SHP77 (cell line): Measurements from ENCODE around the gene ZBP1.

Source experiments
- DNase-seq, 2 experiments: peaks; one replicate each; lab custom pipeline; 2025; lab: John Stamatoyannopoulos, UW

The ZBP1 gene

GRCh38 chr20:57618091-57618763, 2.0 kb downstream of the ZBP1 start:
- no peak for DNase-seq

DNA sequence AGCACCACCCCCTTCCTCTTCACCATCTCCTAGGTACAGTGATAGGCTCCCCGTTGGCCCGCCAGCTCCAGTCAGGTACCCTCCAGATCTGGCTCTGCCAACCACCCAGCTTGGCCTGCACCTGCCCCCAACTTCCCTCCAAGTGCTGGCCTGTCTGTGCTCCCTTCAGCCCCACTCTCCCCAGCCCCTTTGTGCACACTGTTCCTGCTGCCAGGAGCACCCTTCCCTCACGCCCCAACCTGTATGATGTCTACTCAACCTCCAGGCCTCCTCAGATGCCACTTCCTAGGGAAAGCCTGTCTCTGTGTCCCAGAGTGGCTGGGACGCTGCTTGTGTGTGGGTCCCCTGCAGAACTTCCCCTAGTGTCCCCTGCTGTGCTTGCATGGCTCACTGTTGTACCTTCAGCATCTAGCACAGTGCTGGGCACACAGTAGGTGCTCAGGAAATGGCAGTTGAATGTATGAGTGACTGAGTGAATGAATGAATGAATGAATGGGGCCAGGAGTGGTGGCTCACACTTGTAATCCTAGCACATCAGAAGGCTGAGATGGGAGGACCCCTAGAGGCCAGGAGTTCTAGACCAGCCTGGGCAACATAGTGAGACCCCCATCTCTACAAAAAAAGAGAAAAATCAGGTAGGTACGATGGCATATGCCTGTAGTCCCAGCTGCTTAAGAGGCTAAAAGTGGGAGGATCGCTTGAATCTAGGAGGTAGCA, 3.0 kb downstream of the ZBP1 start:
- DNase-seq, result no peak

DNA sequence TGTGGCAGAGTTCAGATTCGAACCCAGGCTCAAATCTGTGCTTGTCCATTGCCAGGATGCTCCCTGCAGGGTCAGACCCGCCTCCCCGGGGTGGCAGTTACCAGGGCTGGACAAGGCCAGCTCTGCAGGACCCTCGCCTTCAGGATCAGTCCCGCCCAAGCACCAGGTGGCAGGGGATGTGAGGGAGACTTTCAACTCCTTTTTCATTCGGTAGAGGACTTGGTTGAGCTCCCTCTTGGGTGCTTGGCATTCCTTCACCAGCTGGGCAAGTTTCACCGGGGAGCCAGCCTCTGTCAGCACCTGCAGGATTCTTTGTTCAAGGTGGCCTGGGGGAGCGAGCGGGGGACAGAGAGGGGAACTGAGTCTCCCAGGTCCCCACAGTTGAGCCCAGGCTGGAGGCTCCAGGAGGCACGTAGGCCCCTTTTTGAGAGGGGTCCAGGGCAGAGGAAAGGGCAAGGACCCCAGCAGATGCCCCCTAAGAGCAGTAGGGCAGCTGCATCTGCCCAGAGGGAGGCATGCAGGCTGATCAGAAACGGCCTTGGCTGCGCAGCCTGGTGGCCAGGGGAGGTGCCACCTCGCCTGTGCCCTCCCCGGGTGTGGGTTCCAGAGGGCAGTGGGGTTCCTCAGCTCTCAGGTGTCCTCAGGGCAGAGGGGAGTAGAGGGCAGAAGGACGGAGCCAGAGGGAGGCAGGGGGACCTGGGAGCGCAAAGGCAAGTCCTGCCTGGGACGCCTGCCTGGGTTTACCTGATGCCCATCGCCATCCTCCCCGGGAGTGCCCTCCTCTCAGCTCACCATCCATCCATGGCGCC, 3.9 kb downstream of the ZBP1 start:
- DNase-seq, result no peak

DNA sequence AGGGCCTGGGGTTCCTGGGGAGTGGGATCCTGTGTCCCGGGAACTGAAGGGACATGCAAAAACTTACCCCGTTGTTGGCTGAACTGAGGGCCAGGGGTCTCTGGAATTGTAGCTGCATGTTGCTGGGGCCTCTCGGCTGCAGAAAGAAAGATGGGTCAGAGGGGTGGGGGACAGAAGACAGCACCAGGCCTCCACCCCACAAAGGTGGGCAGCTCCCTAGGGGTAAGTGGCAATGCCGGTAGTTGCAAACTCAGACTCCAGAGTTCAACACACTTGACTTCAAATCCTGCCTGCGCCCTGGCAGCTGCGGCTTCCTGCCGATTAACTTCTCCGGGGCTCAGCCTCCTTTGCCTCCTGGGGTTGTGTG, 4.8 kb downstream of the ZBP1 start:
- DNase-seq, result no peak

- DNase-seq, result no peak
Measured at GRCh38 chr20:57614490-57615444, 5.5 kb downstream of the ZBP1 start.

DNA sequence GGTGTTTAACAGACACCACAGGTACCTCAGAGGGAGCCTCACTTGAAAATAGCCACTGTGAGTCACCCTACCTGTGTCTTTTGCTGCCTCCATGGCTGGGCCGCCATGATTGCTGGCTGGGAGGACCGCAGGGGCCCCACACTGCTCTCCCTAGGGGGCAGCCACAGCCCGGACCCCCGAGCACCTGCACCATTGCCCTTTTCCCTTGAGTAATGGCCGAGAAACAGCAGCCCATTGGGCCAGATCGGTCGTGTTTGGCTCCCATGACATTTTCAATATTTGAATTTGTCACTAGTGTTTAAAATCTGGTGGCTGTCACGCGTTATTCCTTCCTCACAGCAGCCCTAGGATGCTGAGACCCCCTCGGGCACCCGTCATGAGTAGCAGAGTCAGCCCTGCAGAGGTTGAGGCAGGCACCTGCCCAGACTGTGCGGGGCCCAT, 6.7 kb downstream of the ZBP1 start:
- DNase-seq, result no peak

GRCh38 chr20:57612916-57613315, 7.3 kb downstream of the ZBP1 start:
- no peak for DNase-seq

DNA sequence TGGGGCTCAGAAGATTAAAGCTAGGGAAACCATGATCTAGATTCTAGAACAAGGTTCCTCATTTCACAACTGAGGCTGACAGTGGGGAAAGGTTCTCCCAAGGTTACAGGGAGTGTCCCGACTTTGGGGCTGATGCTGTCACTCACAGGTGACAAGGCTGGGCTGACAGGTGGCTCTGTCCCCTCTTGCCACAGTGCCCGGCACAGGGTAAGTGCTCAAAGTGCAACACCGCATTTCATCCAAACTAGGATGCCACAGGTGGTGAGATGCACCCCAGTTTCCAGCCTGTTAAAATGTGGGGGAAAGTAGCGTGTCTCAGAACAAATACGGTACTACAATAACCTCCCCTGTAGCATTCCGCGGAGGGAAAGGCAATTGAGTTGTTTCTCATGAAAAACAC, 7.8 kb downstream of the ZBP1 start:
- no peak for DNase-seq

GRCh38 chr20:57611586-57612311, 8.5 kb downstream of the ZBP1 start:
- no peak for DNase-seq

DNA sequence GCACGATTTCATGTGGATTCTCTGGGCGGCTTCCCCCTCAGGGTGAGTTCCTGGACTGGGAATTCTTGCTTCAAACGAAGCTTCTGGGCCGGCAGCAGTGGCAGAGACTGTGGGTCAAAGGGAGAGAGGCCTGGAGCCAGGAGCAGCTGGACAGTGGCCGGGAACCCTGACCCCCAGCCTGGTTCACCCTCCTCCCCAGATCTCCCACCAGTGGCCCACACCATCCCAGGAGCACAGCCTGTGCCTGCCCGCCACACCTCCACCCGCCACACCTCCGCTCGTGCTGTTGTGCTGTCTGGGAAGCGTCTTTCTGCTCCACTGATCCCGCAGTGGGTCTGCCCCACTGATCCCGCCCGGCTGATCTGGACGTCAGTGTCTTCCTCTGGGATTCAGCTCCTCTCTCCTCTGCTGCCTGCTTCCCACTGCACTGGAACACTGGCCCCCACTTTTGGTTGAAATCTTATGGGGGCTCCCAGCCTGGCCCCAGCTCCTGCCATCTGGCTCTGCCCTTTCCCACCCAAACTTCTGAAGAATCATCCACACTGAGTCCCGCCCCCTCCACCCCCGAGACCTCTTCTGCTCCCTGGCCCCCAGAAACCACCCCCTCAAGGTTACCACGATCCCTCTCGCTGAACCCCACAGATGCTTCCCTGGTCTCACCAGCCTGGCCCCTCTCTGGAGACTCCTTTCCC, 9.8 kb downstream of the ZBP1 start:
- DNase-seq, result no peak

DNA sequence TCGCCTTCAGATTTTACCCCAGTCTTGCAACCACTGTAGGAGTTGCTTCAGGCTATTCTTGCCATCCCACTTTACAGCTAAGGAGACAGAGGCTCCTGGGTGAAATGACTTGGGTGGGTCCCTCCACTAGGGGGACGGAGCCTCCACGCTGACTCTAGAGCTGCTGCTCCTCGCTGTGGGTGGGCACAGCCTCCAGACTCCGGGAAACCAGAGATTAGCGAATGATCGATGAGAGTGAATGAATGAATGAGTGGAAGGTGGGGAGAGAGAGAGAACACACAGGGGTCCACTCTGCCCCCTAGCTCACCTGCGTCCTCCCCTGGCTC, 10.4 kb downstream of the ZBP1 start:
- DNase-seq, result no peak

DNA sequence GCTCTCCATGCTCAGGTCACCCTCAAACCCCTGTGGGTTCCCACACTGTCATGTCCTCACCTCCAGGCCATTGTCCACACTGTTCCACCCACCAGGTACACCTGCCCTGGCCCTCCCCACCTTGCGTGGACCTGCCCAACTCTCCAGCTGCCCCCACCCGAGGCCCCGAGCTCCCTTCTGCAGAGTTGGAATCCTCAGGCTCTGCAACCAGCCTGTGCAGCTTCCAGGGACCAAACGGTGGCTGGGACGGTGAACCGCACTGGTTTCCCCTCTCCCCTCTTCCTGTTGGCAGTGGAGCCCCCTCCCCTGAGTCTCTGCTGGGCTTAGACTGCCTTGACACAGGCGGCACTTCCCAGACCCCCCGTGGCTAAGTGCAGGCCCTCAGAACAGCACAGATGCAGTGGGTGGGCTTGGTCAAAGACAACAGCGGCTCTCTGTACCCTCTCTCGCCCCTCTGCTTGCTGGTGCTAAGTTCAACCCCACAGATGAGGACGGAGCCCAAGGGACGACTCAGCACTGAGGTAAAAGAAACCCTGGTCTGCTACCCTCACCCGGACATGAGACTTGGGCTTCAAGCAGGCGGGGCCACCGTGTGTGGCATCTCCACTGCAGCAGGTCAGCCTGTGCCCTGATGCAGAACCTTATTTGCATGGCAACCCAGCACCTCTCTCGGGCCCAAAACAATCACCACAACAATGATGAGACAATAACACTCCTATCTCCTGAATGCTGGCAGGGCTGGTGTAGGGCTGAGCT, 11.0 kb downstream of the ZBP1 start:
- DNase-seq, result no peak

GRCh38 chr20:57608516-57608915, 11.7 kb downstream of the ZBP1 start:
- no peak for DNase-seq

GRCh38 chr20:57605878-57606277, 14.3 kb downstream of the ZBP1 start:
- DNase-seq, result no peak

DNA sequence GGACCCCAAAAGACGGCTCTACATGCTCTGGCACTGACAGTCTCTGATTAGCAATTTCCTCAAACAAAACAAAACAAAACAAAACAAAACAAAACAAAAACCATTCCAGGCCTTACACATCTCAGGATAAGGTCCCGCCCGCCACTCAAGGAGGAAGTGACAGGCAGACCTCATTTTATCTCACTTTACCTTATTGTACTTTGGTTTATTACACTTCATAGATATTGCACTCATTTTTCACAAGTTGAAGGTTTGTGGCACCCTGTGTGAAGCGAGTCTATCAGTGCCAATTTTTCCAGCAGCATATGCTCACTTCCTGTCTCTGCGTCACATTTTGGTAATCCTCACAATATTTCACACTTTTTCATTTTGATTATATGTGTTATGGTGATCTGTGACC, 15.2 kb downstream of the ZBP1 start:
- DNase-seq, result no peak

GRCh38 chr20:57603120-57603519, 17.1 kb downstream of the ZBP1 start:
- no peak for DNase-seq

GRCh38 chr20:57601737-57602136, 18.5 kb downstream of the ZBP1 start:
- DNase-seq, result no peak

DNA sequence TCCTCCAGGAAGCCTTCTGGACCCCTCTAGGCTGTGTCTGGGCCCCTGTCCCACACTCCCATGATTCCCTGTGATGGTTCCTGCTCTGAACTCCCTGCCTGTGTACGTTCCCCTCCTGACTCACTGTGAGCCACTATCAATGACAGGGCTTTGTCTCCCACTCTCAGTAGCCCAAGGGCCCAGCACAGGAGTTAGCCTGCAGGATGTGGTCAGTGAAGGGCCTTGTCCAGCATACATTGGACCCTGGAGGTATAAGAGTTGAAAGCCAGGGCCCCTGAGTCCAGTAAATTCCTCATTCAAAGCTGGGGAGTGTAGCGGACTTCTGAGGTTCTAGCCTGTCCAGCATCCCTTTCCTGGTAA, 19.0 kb downstream of the ZBP1 start:
- DNase-seq, result no peak

DNA sequence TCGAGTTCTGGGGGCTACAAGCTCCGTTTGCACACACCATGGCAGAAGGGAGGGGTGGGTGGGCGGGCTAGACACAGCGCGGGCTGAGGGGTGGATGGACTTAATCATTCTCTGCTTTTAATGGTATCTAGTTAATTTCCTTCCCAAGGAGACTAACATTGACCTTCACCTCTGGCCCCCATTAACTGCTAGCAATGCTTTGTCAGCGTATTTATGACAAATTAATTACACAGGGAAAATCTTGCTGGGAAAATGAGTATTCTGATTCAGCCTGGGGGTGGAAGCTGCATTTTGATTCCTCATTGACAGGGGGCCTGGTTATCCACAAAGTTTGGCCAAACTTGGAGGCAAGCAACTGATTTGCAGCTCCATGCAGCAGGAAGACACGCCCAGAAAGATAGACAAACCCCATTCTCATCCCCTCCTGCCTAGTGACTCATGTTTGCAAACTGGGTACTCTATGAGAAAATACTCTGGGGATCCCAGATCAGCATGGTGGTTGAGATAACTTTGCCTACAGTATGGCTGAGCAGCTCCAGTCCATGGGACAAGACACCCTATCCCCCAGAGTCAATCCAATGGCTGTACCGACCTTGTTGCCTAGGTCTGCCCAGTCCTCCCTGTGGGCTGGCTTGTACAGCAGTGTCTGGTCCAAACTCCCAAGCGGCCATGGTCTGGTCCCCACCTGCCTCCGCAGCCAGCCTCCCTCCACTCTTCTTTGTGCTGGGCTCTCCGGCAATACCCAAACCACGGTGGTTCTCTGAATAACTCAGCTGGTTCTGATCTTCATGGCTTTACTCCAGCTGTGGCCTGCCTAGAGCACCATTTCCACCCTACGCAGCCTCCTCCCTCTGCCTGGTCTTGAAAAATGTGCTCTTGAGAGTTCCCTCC, 19.7 kb downstream of the ZBP1 start:
- no peak for DNase-seq
